ENCODE data around the gene PTBP3.

The PTBP3 gene

GRCh38 chr9:112354081-112354743 lies 20.8 kb upstream of the PTBP3 start:
- no peak for DNase-seq (ENCODE audit: insufficient read length)
- no peak for FAIRE-seq
- TF ChIP-seq TAF1 (IDR thresholded peaks at IDR 0.05; ENCODE audit: borderline replicate concordance, low read depth, low read length) (no peak), POLR2A (IDR thresholded peaks at IDR 0.05; ENCODE audit: low read depth, low read length) (no peak), POLR2AphosphoS5 (IDR thresholded peaks at IDR 0.05; ENCODE audit: low read depth, low read length) (no peak)

GRCh38 chr9:112352209-112352608 lies 18.8 kb upstream of the PTBP3 start:
- no peak for DNase-seq (ENCODE audit: insufficient read length)
- no peak for FAIRE-seq
- TF ChIP-seq TAF1 (IDR thresholded peaks at IDR 0.05; ENCODE audit: borderline replicate concordance, low read depth, low read length) (no peak), POLR2AphosphoS5 (IDR thresholded peaks at IDR 0.05; ENCODE audit: low read depth, low read length) (no peak), POLR2A (IDR thresholded peaks at IDR 0.05; ENCODE audit: low read depth, low read length) (no peak)

- DNase-seq (ENCODE audit: insufficient read length) (no peak), FAIRE-seq (no peak)
- TF ChIP-seq POLR2A (IDR thresholded peaks at IDR 0.05; ENCODE audit: low read depth, low read length) (no peak), TAF1 (IDR thresholded peaks at IDR 0.05; ENCODE audit: borderline replicate concordance, low read depth, low read length) (no peak), POLR2AphosphoS5 (IDR thresholded peaks at IDR 0.05; ENCODE audit: low read depth, low read length) (no peak)
These were observed 17.8 kb upstream of the PTBP3 start for GRCh38 chr9:112351184-112351583.

- no peak for TF ChIP-seq TAF1 (IDR thresholded peaks at IDR 0.05; ENCODE audit: borderline replicate concordance, low read depth, low read length)
- TF ChIP-seq POLR2A (IDR thresholded peaks at IDR 0.05; ENCODE audit: low read depth, low read length): no peak
- no peak for TF ChIP-seq POLR2AphosphoS5 (IDR thresholded peaks at IDR 0.05; ENCODE audit: low read depth, low read length)
- FAIRE-seq: no peak
- DNase-seq (ENCODE audit: insufficient read length): no peak
These were observed 15.6 kb upstream of the PTBP3 start for GRCh38 chr9:112349008-112349333.

GRCh38 chr9:112348257-112349007 lies 15.0 kb upstream of the PTBP3 start:
- FAIRE-seq: peak; percentile 90
- peak; percentile 31 for DNase-seq (ENCODE audit: insufficient read length)
- TF ChIP-seq POLR2AphosphoS5 (IDR thresholded peaks at IDR 0.05; ENCODE audit: low read depth, low read length): no peak
- no peak for TF ChIP-seq TAF1 (IDR thresholded peaks at IDR 0.05; ENCODE audit: borderline replicate concordance, low read depth, low read length)
- no peak for TF ChIP-seq POLR2A (IDR thresholded peaks at IDR 0.05; ENCODE audit: low read depth, low read length)

GRCh38 chr9:112341730-112342129 lies 8.3 kb upstream of the PTBP3 start:
- DNase-seq (ENCODE audit: insufficient read length) (no peak), FAIRE-seq (no peak)
- no peak for TF ChIP-seq TAF1 (IDR thresholded peaks at IDR 0.05; ENCODE audit: borderline replicate concordance, low read depth, low read length)
- no peak for TF ChIP-seq POLR2A (IDR thresholded peaks at IDR 0.05; ENCODE audit: low read depth, low read length)
- TF ChIP-seq POLR2AphosphoS5 (IDR thresholded peaks at IDR 0.05; ENCODE audit: low read depth, low read length): no peak

GRCh38 chr9:112339886-112340285 lies 6.5 kb upstream of the PTBP3 start:
- FAIRE-seq (no peak), DNase-seq (ENCODE audit: insufficient read length) (no peak)
- no peak for TF ChIP-seq TAF1 (IDR thresholded peaks at IDR 0.05; ENCODE audit: borderline replicate concordance, low read depth, low read length)
- TF ChIP-seq POLR2A (IDR thresholded peaks at IDR 0.05; ENCODE audit: low read depth, low read length): no peak
- TF ChIP-seq POLR2AphosphoS5 (IDR thresholded peaks at IDR 0.05; ENCODE audit: low read depth, low read length): no peak

- TF ChIP-seq POLR2A (IDR thresholded peaks at IDR 0.05; ENCODE audit: low read depth, low read length) (no peak), POLR2AphosphoS5 (IDR thresholded peaks at IDR 0.05; ENCODE audit: low read depth, low read length) (no peak), TAF1 (IDR thresholded peaks at IDR 0.05; ENCODE audit: borderline replicate concordance, low read depth, low read length) (no peak)
- DNase-seq (ENCODE audit: insufficient read length): no peak
- no peak for FAIRE-seq
These were observed 5.1 kb upstream of the PTBP3 start for GRCh38 chr9:112338561-112338960.

GRCh38 chr9:112337547-112337946 lies 4.1 kb upstream of the PTBP3 start:
- TF ChIP-seq TAF1 (IDR thresholded peaks at IDR 0.05; ENCODE audit: borderline replicate concordance, low read depth, low read length): no peak
- no peak for TF ChIP-seq POLR2A (IDR thresholded peaks at IDR 0.05; ENCODE audit: low read depth, low read length)
- no peak for TF ChIP-seq POLR2AphosphoS5 (IDR thresholded peaks at IDR 0.05; ENCODE audit: low read depth, low read length)
- no peak for FAIRE-seq
- DNase-seq (ENCODE audit: insufficient read length): no peak

- TF ChIP-seq POLR2A (IDR thresholded peaks at IDR 0.05; ENCODE audit: low read depth, low read length) (no peak), POLR2AphosphoS5 (IDR thresholded peaks at IDR 0.05; ENCODE audit: low read depth, low read length) (no peak), TAF1 (IDR thresholded peaks at IDR 0.05; ENCODE audit: borderline replicate concordance, low read depth, low read length) (no peak)
- DNase-seq (ENCODE audit: insufficient read length) (no peak), FAIRE-seq (peak; percentile 77)
These were observed 1.0 kb upstream of the PTBP3 start for GRCh38 chr9:112334432-112334841.

- peak; percentile 81 for DNase-seq (ENCODE audit: insufficient read length)
- TF ChIP-seq POLR2AphosphoS5 (IDR thresholded peaks at IDR 0.05; ENCODE audit: low read depth, low read length): no peak
- no peak for TF ChIP-seq POLR2A (IDR thresholded peaks at IDR 0.05; ENCODE audit: low read depth, low read length)
- TF ChIP-seq TAF1 (IDR thresholded peaks at IDR 0.05; ENCODE audit: borderline replicate concordance, low read depth, low read length): no peak
- FAIRE-seq: peak; percentile 84
These were observed 416 bp upstream of the PTBP3 start for GRCh38 chr9:112333639-112334431.

Data from GM12892 (cell line).